ENCODE results near the gene ATG4C.

- no peak for TF ChIP-seq CTCF (IDR thresholded peaks at IDR 0.05; ENCODE audit: low read length)
- TF ChIP-seq EZH2 (IDR thresholded peaks at IDR 0.05; ENCODE audit: borderline replicate concordance, low read length) = no peak
These were observed 30.6 kb upstream of the ATG4C start for GRCh38 chr1:62753031-62753965.
